Caco-2 (cell line): ENCODE data around the gene DSP. TPM values are rescaled to one million over a fixed set of nuclear protein-coding genes. Genes with fewer than 3 reads are reported as not detected.
A peak's percentile ranks its signal among the peaks of the same experiment; 100 is the strongest.

ENCODE experiments used
- BruUV-seq: library from RNA; stranded (reverse); fragments of 400-500 nt; replicated peaks from 2 replicates; lab custom pipeline; 2021; lab: Mats Ljungman, UMichigan
- CTCF ChIA-PET: fragments of 300-600 bp; sonication (Branson Sonifier 250); formaldehyde crosslinking; loops from one replicate; lab custom pipeline; 2022; ENCODE audit warnings: antibody characterized with exemption; lab: Charles Lee
- POLR2A ChIA-PET: fragments of 300-600 bp; sonication (Branson Sonifier 250); formaldehyde crosslinking; loops from one replicate; lab custom pipeline; 2022; ENCODE audit warnings: antibody characterized with exemption; lab: Charles Lee
- DNase-seq, 2 experiments: peaks; one replicate each; pipeline versions ENCODE4 v3.0.0 to v3.0.0-alpha.2; 2020 to 2022
- H3K27me3 ChIP-seq: replicated peaks from 2 replicates; pipeline ENCODE4 v1.6.0; 2011; ENCODE audit warnings: low read length; ENCODE audit not compliant: control insufficient read depth, insufficient read depth
- H3K36me3 ChIP-seq: 2 replicates; pipeline ENCODE4 v1.5.1; 2011; ENCODE audit warnings: low read length; ENCODE audit not compliant: control insufficient read depth, insufficient read depth
- H3K4me1 ChIP-seq: fragments of 250-450 bp; sonication (Bioruptor Pico); 2 replicates; pipeline ENCODE4 v1.5.1; 2020; ENCODE audit warnings: mild to moderate bottlenecking
- H3K4me3 ChIP-seq: 2 replicates; pipeline ENCODE4 v1.5.1; 2011; ENCODE audit warnings: low read depth, mild to moderate bottlenecking, control low read depth, low read length
- H3K9me3 ChIP-seq: fragments of 250-450 bp; sonication (Bioruptor Pico); 2 replicates; pipeline ENCODE4 v1.5.1; 2020; ENCODE audit warnings: mild to moderate bottlenecking, moderate library complexity
- H3K27ac Mint-ChIP-seq: one replicate; pipeline ENCODE4 v1.8.0; 2022; ENCODE audit warnings: mixed read lengths; ENCODE audit not compliant: unreplicated experiment
- H3K27me3 Mint-ChIP-seq: one replicate; pipeline ENCODE4 v1.8.0; 2022; ENCODE audit warnings: mixed read lengths; ENCODE audit not compliant: insufficient read depth, unreplicated experiment
- H3K36me3 Mint-ChIP-seq: one replicate; pipeline ENCODE4 v1.8.0; 2022; ENCODE audit warnings: mild to moderate bottlenecking, mixed read lengths; ENCODE audit not compliant: insufficient read depth, unreplicated experiment
- H3K4me1 Mint-ChIP-seq: one replicate; pipeline ENCODE4 v1.8.0; 2022; ENCODE audit warnings: low read depth, mixed read lengths; ENCODE audit not compliant: unreplicated experiment
- H3K4me3 Mint-ChIP-seq: one replicate; pipeline ENCODE4 v1.8.0; 2022; ENCODE audit warnings: mild to moderate bottlenecking, moderate library complexity, mixed read lengths; ENCODE audit not compliant: unreplicated experiment
- H3K9me3 Mint-ChIP-seq: one replicate; pipeline ENCODE4 v1.8.0; 2022; ENCODE audit warnings: mixed read lengths; ENCODE audit not compliant: unreplicated experiment
- CTCF ChIP-seq, 2 experiments: fragments of 200-600 bp in 1 of 2; IDR thresholded peaks; 1 replicate in 1 of 2; 2 replicates in 1 of 2; pipeline versions ENCODE4 v1.5.1 to v1.8.0; 2011 to 2022; ENCODE audit warnings: antibody characterized with exemption in 1 of 2, control low read depth in 1 of 2, inconsistent platforms in 1 of 2, low read depth in 1 of 2, low read length in 1 of 2, mild to moderate bottlenecking in 1 of 2, moderate library complexity in 1 of 2; ENCODE audit not compliant: insufficient read depth in 1 of 2, severe bottlenecking in 1 of 2, unreplicated experiment in 1 of 2
- intact Hi-C: fragments of 100-400 bp; cut with micrococcal nuclease; formaldehyde crosslinking; loops from one replicate; pipeline ENCODE4 v1.10.0; 2022; ENCODE audit not compliant: unreplicated experiment
- total RNA-seq: library from RNA; stranded (reverse); gene quantifications from 2 replicates; pipeline ENCODE4 v1.2.3, GENCODE V29; 2022

Gene DSP
- total RNA-seq, 1 experiment from 2014 or later, result 191 TPM

- H3K9me3 Mint-ChIP-seq, result no peaks in the 10 kb centered on the region
Measured at GRCh38 chr6:7507600-7507999, 33.9 kb upstream of the DSP start.

GRCh38 chr6:7512320-7512719, 29.2 kb upstream of the DSP start:
- Mint-ChIP-seq H3K4me1 (peaks cover 10% of the 10 kb centered on the region), H3K27me3 (no peaks in the 10 kb centered on the region), H3K27ac (no peak overlapping the region), H3K9me3 (no peaks in the 10 kb centered on the region), H3K36me3 (no peaks in the 10 kb centered on the region), H3K4me3 (no peak overlapping the region)
- DNase-seq, result no peak
- H3K9me3 ChIP-seq, result no peaks in the 10 kb centered on the region
- no TSS peak for BruUV-seq
- H3K27me3 ChIP-seq, result no peaks in the 10 kb centered on the region
- TF ChIP-seq CTCF (IDR thresholded peaks at IDR 0.05; ENCODE audit: insufficient read depth in 1 of 2, low read depth in 1 of 2, low read length in 1 of 2, severe bottlenecking in 1 of 2, unreplicated experiment in 1 of 2), result no peak
- POLR2A ChIA-PET, result no interaction called here
- H3K4me1 ChIP-seq, result peaks cover 4% of the 10 kb centered on the region
- no peaks in the 10 kb centered on the region for H3K36me3 ChIP-seq
- CTCF ChIA-PET, result no interaction called here
- H3K4me3 ChIP-seq, result no peak overlapping the region
- intact Hi-C loops, result no loop called here

More at GRCh38 chr6:7507600-7507999, 33.9 kb upstream of the DSP start:
- H3K4me1 ChIP-seq, result peaks cover 26% of the 10 kb centered on the region
- no peaks in the 10 kb centered on the region for H3K27me3 ChIP-seq
- Mint-ChIP-seq H3K27ac (peak overlapping the region; percentile 35), H3K4me1 (peaks cover 23% of the 10 kb centered on the region), H3K36me3 (no peaks in the 10 kb centered on the region), H3K27me3 (no peaks in the 10 kb centered on the region), H3K4me3 (no peak overlapping the region)
- H3K36me3 ChIP-seq, result no peaks in the 10 kb centered on the region
- no TSS peak for BruUV-seq
- intact Hi-C loops, result loop anchor here (5.0 kb wide), 1 partner anchor 35 kb away; the partner anchor contains the start of gene DSP
- H3K9me3 ChIP-seq, result no peaks in the 10 kb centered on the region
- DNase-seq, result no peak
- ChIA-PET POLR2A (no interaction called here), CTCF (interaction anchor here (0.6 kb wide), 1 partner anchor 48 kb away, joined by 3 read pairs; no protein-coding TSS in a partner anchor)
- no peak for TF ChIP-seq CTCF (IDR thresholded peaks at IDR 0.05; ENCODE audit: insufficient read depth in 1 of 2, low read depth in 1 of 2, low read length in 1 of 2, severe bottlenecking in 1 of 2, unreplicated experiment in 1 of 2)
- no peak overlapping the region for H3K4me3 ChIP-seq

- ChIA-PET POLR2A (no interaction called here), CTCF (no interaction called here)
- no peak overlapping the region for H3K4me3 ChIP-seq
- no peak for TF ChIP-seq CTCF (IDR thresholded peaks at IDR 0.05; ENCODE audit: insufficient read depth in 1 of 2, low read depth in 1 of 2, low read length in 1 of 2, severe bottlenecking in 1 of 2, unreplicated experiment in 1 of 2)
- intact Hi-C loops, result no loop called here
- Mint-ChIP-seq H3K4me1 (peaks cover 6% of the 10 kb centered on the region), H3K27ac (no peak overlapping the region), H3K4me3 (no peak overlapping the region), H3K36me3 (no peaks in the 10 kb centered on the region), H3K9me3 (no peaks in the 10 kb centered on the region), H3K27me3 (no peaks in the 10 kb centered on the region)
- no peaks in the 10 kb centered on the region; the same call in 1 of the 2 replicates for H3K4me1 ChIP-seq
- H3K9me3 ChIP-seq, result no peaks in the 10 kb centered on the region
- no TSS peak for BruUV-seq
- no peaks in the 10 kb centered on the region for H3K27me3 ChIP-seq
- H3K36me3 ChIP-seq, result no peaks in the 10 kb centered on the region
- no peak for DNase-seq
Measured at GRCh38 chr6:7513529-7513928, 27.9 kb upstream of the DSP start.
